Liver (tissue), 9 donors: ENCODE measurements around the gene LSM3. TPM values are rescaled to one million over a fixed set of nuclear protein-coding genes. Genes with fewer than 3 reads are reported as not detected.

ENCODE experiments used
- DNase-seq: peaks from one replicate; pipeline ENCODE4 v3.0.0-alpha.2; 2017; ENCODE audit warnings: low spot score
- H3K27ac ChIP-seq, 2 donors: one replicate each; pipeline ENCODE4 v1.7.0; 2013; ENCODE audit warnings: inconsistent platforms in 2 of 2, low read length in 2 of 2, control low read depth in 1 of 2, low read depth in 1 of 2, mild to moderate bottlenecking in 1 of 2
- H3K27me3 ChIP-seq, 4 donors: one replicate each; pipeline versions ENCODE4 v1.6.1 to v1.7.0; 2013; ENCODE audit warnings: low read length in 3 of 4, inconsistent platforms in 1 of 4, mild to moderate bottlenecking in 1 of 4, moderate library complexity in 1 of 4; ENCODE audit not compliant: control insufficient read depth in 4 of 4, insufficient read depth in 4 of 4
- H3K36me3 ChIP-seq, 4 donors: one replicate each; pipeline versions ENCODE4 v1.6.1 to v1.7.0; 2013; ENCODE audit warnings: low read length in 3 of 4, mild to moderate bottlenecking in 3 of 4, low read depth in 1 of 4, moderate library complexity in 1 of 4; ENCODE audit not compliant: control insufficient read depth in 4 of 4, insufficient read depth in 3 of 4
- H3K4me1 ChIP-seq, 4 donors: one replicate each; pipeline versions ENCODE4 v1.6.1 to v1.7.0; 2013; ENCODE audit warnings: low read length in 3 of 4, mild to moderate bottlenecking in 3 of 4, moderate library complexity in 1 of 4; ENCODE audit not compliant: control insufficient read depth in 4 of 4, insufficient read depth in 4 of 4
- H3K4me3 ChIP-seq, 3 donors: one replicate each; pipeline versions ENCODE4 v1.6.1 to v1.7.0; 2013; ENCODE audit warnings: low read length in 3 of 3, control low read depth in 1 of 3, low read depth in 1 of 3, mild to moderate bottlenecking in 1 of 3
- H3K9ac ChIP-seq, 2 donors: one replicate each; pipeline ENCODE4 v1.7.0; 2013; ENCODE audit warnings: low read length in 2 of 2, mild to moderate bottlenecking in 2 of 2, moderate library complexity in 2 of 2, control low read depth in 1 of 2, low read depth in 1 of 2
- H3K9me3 ChIP-seq, 4 donors: one replicate each; pipeline versions ENCODE4 v1.6.1 to v1.7.0; 2013; ENCODE audit warnings: low read length in 3 of 4; ENCODE audit not compliant: control insufficient read depth in 4 of 4
- ATF3 ChIP-seq: IDR thresholded peaks from 2 replicates; pipeline ENCODE4 v1.6.1; 2016; ENCODE audit warnings: antibody characterized with exemption
- CTCF ChIP-seq: fragments of 150-350 bp; IDR thresholded peaks from 2 replicates; pipeline ENCODE4 v1.5.1; 2017; ENCODE audit warnings: improper control_type of control experiment, low read depth, low read length; ENCODE audit not compliant: missing input control
- EGR1 ChIP-seq, 2 donors: IDR thresholded peaks; 2 replicates each; pipeline ENCODE4 v1.6.1; 2016 to 2018; ENCODE audit warnings: antibody characterized with exemption in 2 of 2, low read depth in 2 of 2
- FOXA1 ChIP-seq: IDR thresholded peaks from 2 replicates; pipeline ENCODE4 v1.6.1; 2016; ENCODE audit warnings: antibody characterized with exemption
- FOXA2 ChIP-seq: IDR thresholded peaks from 2 replicates; pipeline ENCODE4 v1.6.1; 2016; ENCODE audit warnings: antibody characterized with exemption
- GABPA ChIP-seq, 2 donors: IDR thresholded peaks in 1 of 2; conservative IDR thresholded peaks in 1 of 2; 2 replicates each; pipeline ENCODE4 v1.6.1; 2016; ENCODE audit warnings: antibody characterized with exemption in 2 of 2, mild to moderate bottlenecking in 1 of 2, moderate library complexity in 1 of 2
- HNF4A ChIP-seq, 2 donors: conservative IDR thresholded peaks; 2 replicates each; pipeline ENCODE4 v1.6.1; 2016; ENCODE audit warnings: antibody characterized with exemption in 2 of 2, mild to moderate bottlenecking in 2 of 2
- HNF4G ChIP-seq: IDR thresholded peaks from 2 replicates; pipeline ENCODE4 v1.6.1; 2016; ENCODE audit warnings: antibody characterized with exemption
- JUND ChIP-seq, 2 donors: IDR thresholded peaks; 2 replicates each; pipeline ENCODE4 v1.6.1; 2016; ENCODE audit warnings: antibody characterized with exemption in 2 of 2
- NR2F2 ChIP-seq: IDR thresholded peaks from 2 replicates; pipeline ENCODE4 v1.6.1; 2016; ENCODE audit warnings: antibody characterized with exemption
- RAD21 ChIP-seq, 2 donors: IDR thresholded peaks; 2 replicates each; pipeline ENCODE4 v1.6.1; 2016; ENCODE audit warnings: antibody characterized with exemption in 2 of 2, mild to moderate bottlenecking in 2 of 2
- SP1 ChIP-seq: IDR thresholded peaks from 2 replicates; pipeline ENCODE4 v1.6.1; 2018; ENCODE audit warnings: antibody characterized with exemption, mild to moderate bottlenecking
- YY1 ChIP-seq: IDR thresholded peaks from 2 replicates; pipeline ENCODE4 v1.6.1; 2016; ENCODE audit warnings: antibody characterized with exemption, mild to moderate bottlenecking
- ZBTB33 ChIP-seq: IDR thresholded peaks from 2 replicates; pipeline ENCODE4 v1.6.1; 2016; ENCODE audit warnings: antibody characterized with exemption
- WGBS: extraction: QIAGEN DNeasy Blood & Tissue Kit; methylation state at CpG from one replicate; pipeline ENCODE4 v1.1.7; 2013; 5-methylcytosine and 5-hydroxymethylcytosine counted together
- polyA plus RNA-seq, 2 donors: library from polyadenylated mRNA; stranded (reverse) in 1 of 2; unstranded in 1 of 2; fragments of 200-250 nt in 1 of 2; fragments of >200 nt in 1 of 2; fragmentation: Nextera tagmentation in 1 of 2; extraction: Ambion mirVana in 1 of 2; gene quantifications; one replicate each; pipeline versions ENCODE4 v1.2.1 to v1.2.3, GENCODE V29; 2013 to 2015
- total RNA-seq, 2 donors: library from RNA; depleted of rRNA; stranded (reverse); fragments of >200 nt; gene quantifications; one replicate each; pipeline ENCODE4 v1.2.3, GENCODE V29; 2014
- donor health status: healthy.
- donor health status: healthy.
- donor health status: healthy.
- donor health status: healthy.
- donor health status: healthy.

Gene LSM3
- total and polyA plus RNA-seq, 4 donors, result 3.7 to 17.0 (median 5.0) TPM

- peaks cover 6 to 44% (median 37%) of the 10 kb centered on the region in 4 donors for H3K4me1 ChIP-seq
- no peak overlapping the region for H3K27ac ChIP-seq
- H3K9me3 ChIP-seq, result no peaks in the 10 kb centered on the region
- peak; percentile 29 for DNase-seq
- no peak overlapping the region for H3K9ac ChIP-seq
- TF ChIP-seq NR2F2 (no peak), GABPA (IDR thresholded peaks at IDR 0.05 in 1 of 2, conservative IDR thresholded peaks at IDR 0.05 in 1 of 2) (no peak)
- WGBS, result 95% methylated on average over 10 of the region's 10 CpGs
- no peak overlapping the region for H3K4me3 ChIP-seq
- no peaks in the 10 kb centered on the region for H3K27me3 ChIP-seq
- H3K36me3 ChIP-seq, result peaks cover 3 to 29% (median 18%) of the 10 kb centered on the region in 4 donors
Observed at GRCh38 chr3:14146381-14147065, 32.1 kb upstream of the LSM3 start.

- TF ChIP-seq YY1, result no peak
- TF ChIP-seq ATF3, result no peak
- no peak for TF ChIP-seq NR2F2
- TF ChIP-seq JUND (IDR thresholded peaks at IDR 0.05), result no peak
- TF ChIP-seq FOXA1, result no peak
- TF ChIP-seq HNF4A (conservative IDR thresholded peaks at IDR 0.05), result no peak
- no peaks in the 10 kb centered on the region for H3K9me3 ChIP-seq
- no peak for DNase-seq
- H3K27me3 ChIP-seq, result no peaks in the 10 kb centered on the region
- peaks cover 2 to 38% (median 32%) of the 10 kb centered on the region in 4 donors for H3K4me1 ChIP-seq
- H3K9ac ChIP-seq, result no peak overlapping the region
- peaks cover 3 to 33% (median 21%) of the 10 kb centered on the region in 4 donors for H3K36me3 ChIP-seq
- H3K4me3 ChIP-seq, result no peak overlapping the region
- no peak overlapping the region for H3K27ac ChIP-seq
- 90% methylated on average over 5 of the region's 5 CpGs for WGBS
Observed at GRCh38 chr3:14147066-14147435, 31.6 kb upstream of the LSM3 start.

GRCh38 chr3:14147617-14148016 lies 31.0 kb upstream of the LSM3 start:
- peaks cover 2 to 33% (median 27%) of the 10 kb centered on the region in 4 donors for H3K4me1 ChIP-seq
- H3K27me3 ChIP-seq, result no peaks in the 10 kb centered on the region
- 87% methylated on average over 12 of the region's 12 CpGs for WGBS
- H3K9ac ChIP-seq, result no peak overlapping the region
- TF ChIP-seq GABPA (IDR thresholded peaks at IDR 0.05 in 1 of 2, conservative IDR thresholded peaks at IDR 0.05 in 1 of 2) (no peak), HNF4G (no peak), SP1 (no peak)
- H3K9me3 ChIP-seq, result no peaks in the 10 kb centered on the region
- H3K4me3 ChIP-seq, result no peak overlapping the region
- H3K36me3 ChIP-seq, result peaks cover 3 to 38% (median 21%) of the 10 kb centered on the region in 4 donors
- H3K27ac ChIP-seq, result no peak overlapping the region
- no peak for DNase-seq

- no peaks in the 10 kb centered on the region for H3K9me3 ChIP-seq
- no peak overlapping the region for H3K9ac ChIP-seq
- H3K4me1 ChIP-seq, result peaks cover 2 to 26% (median 21%) of the 10 kb centered on the region in 4 donors
- no peak overlapping the region for H3K27ac ChIP-seq
- H3K4me3 ChIP-seq, result no peak overlapping the region
- 87% methylated on average over 28 of the region's 28 CpGs for WGBS
- H3K27me3 ChIP-seq, result no peaks in the 10 kb centered on the region
- DNase-seq, result peak; percentile 27
- peaks cover 3 to 43% (median 23%) of the 10 kb centered on the region in 4 donors for H3K36me3 ChIP-seq
- TF ChIP-seq HNF4A (conservative IDR thresholded peaks at IDR 0.05) (no peak), CTCF (no peak), RAD21 (IDR thresholded peaks at IDR 0.05) (no peak), HNF4G (no peak), FOXA1 (no peak), EGR1 (IDR thresholded peaks at IDR 0.05; ENCODE audit: low read depth in 2 of 2) (no peak), NR2F2 (no peak), SP1 (no peak), ZBTB33 (no peak), FOXA2 (no peak), ATF3 (no peak), YY1 (no peak)
Observed at GRCh38 chr3:14148041-14148985, 30.3 kb upstream of the LSM3 start.
